A549 treated with GW870086 at 1 μM for 4 hours (cell line): ENCODE data around the gene KIF12. TPM values are rescaled to one million over a fixed set of nuclear protein-coding genes. Genes with fewer than 3 reads are reported as not detected.

Experiments used
- total RNA-seq: library from RNA; stranded (reverse); fragments of 200-300 nt; extraction: Qiagen RNA extraction; gene quantifications from 5 replicates; pipeline ENCODE4 v1.2.3, GENCODE V29; 2022; ENCODE audit warnings: low read depth

KIF12 gene
- 1.5 to 2.3 TPM (median 2.0 TPM) in 5 replicates for total RNA-seq

GRCh38 chr9:114098936-114099668 lies at the start of gene KIF12:
KIF12 (minus strand) TSS chr9:114099292; CDS start chr9:114099276, 16 bp downstream.

GRCh38 chr9:114078021-114078780 lies 20.9 kb downstream of the KIF12 start, which contains the start of gene AMBP:
AMBP (minus strand) TSS chr9:114078300; CDS start chr9:114078209, 91 bp downstream.

Other genes with a start within 250 kb of the KIF12 start
- gene ZNF618, start 223.0 kb downstream of the KIF12 start, total RNA-seq, result 7.6 to 11.8 TPM (median 10.5 TPM) in 5 replicates
- 6.2 to 9.7 TPM (median 7.3 TPM) in 5 replicates for gene AMBP, start 21.0 kb downstream of the KIF12 start, total RNA-seq
- gene COL27A1, start 56.2 kb upstream of the KIF12 start, total RNA-seq, result 8.5 to 11.8 TPM (median 10.8 TPM) in 5 replicates
- gene ORM1, start 223.8 kb upstream of the KIF12 start, total RNA-seq, result not detected in 5 replicates
- not detected in 5 replicates for gene ORM2, start 230.6 kb upstream of the KIF12 start, total RNA-seq